ENCODE results near the gene PLEKHM2. TPM values are rescaled to one million over a fixed set of nuclear protein-coding genes. Genes with fewer than 3 reads are reported as not detected.

Gene PLEKHM2
- polyA plus RNA-seq, 1 donor, result 41.7 TPM

- DNase-seq, result no peak
These were observed 41.1 kb downstream of the PLEKHM2 start for GRCh38 chr1:15724949-15725880.

- no peak for DNase-seq
These were observed 42.4 kb downstream of the PLEKHM2 start for GRCh38 chr1:15726508-15726907.

- DNase-seq, result no peak
These were observed 42.9 kb downstream of the PLEKHM2 start for GRCh38 chr1:15727021-15727420.

GRCh38 chr1:15727424-15727823 lies 43.3 kb downstream of the PLEKHM2 start:
- DNase-seq, result no peak

- no peak for DNase-seq
These were observed 43.9 kb downstream of the PLEKHM2 start for GRCh38 chr1:15727866-15728534.

- DNase-seq, result no peak
These were observed 45.0 kb downstream of the PLEKHM2 start for GRCh38 chr1:15728937-15729657.

- DNase-seq, result no peak
These were observed 46.3 kb downstream of the PLEKHM2 start for GRCh38 chr1:15730423-15730822.

- no peak for DNase-seq
These were observed 46.8 kb downstream of the PLEKHM2 start for GRCh38 chr1:15730936-15731335.

GRCh38 chr1:15731735-15732685 lies 47.9 kb downstream of the PLEKHM2 start:
- DNase-seq, result no peak

GRCh38 chr1:15732686-15733081 lies 48.6 kb downstream of the PLEKHM2 start:
- DNase-seq, result no peak

- no peak for DNase-seq
These were observed 49.2 kb downstream of the PLEKHM2 start for GRCh38 chr1:15733218-15733725.

GRCh38 chr1:15733726-15734226 lies 49.7 kb downstream of the PLEKHM2 start:
- DNase-seq, result no peak

GRCh38 chr1:15734296-15734695 lies 50.2 kb downstream of the PLEKHM2 start:
- DNase-seq, result no peak

- no peak for DNase-seq
These were observed 50.8 kb downstream of the PLEKHM2 start for GRCh38 chr1:15734901-15735300.

- DNase-seq, result no peak
These were observed 51.4 kb downstream of the PLEKHM2 start for GRCh38 chr1:15735304-15736037.

GRCh38 chr1:15736038-15736891 lies 52.1 kb downstream of the PLEKHM2 start, which contains the start of gene SLC25A34:
Gene SLC25A34 (plus strand): TSS chr1:15736258. CDS start chr1:15736486, 228 bp downstream.
- DNase-seq, result no peak

GRCh38 chr1:15736892-15737261 lies 52.8 kb downstream of the PLEKHM2 start:
- no peak for DNase-seq

GRCh38 chr1:15737324-15738319 lies 53.5 kb downstream of the PLEKHM2 start:
- DNase-seq, result no peak

Measured in left kidney (tissue), 2 donors.